Measurements from ENCODE around the gene RUNDC1.

RUNDC1 gene

DNA sequence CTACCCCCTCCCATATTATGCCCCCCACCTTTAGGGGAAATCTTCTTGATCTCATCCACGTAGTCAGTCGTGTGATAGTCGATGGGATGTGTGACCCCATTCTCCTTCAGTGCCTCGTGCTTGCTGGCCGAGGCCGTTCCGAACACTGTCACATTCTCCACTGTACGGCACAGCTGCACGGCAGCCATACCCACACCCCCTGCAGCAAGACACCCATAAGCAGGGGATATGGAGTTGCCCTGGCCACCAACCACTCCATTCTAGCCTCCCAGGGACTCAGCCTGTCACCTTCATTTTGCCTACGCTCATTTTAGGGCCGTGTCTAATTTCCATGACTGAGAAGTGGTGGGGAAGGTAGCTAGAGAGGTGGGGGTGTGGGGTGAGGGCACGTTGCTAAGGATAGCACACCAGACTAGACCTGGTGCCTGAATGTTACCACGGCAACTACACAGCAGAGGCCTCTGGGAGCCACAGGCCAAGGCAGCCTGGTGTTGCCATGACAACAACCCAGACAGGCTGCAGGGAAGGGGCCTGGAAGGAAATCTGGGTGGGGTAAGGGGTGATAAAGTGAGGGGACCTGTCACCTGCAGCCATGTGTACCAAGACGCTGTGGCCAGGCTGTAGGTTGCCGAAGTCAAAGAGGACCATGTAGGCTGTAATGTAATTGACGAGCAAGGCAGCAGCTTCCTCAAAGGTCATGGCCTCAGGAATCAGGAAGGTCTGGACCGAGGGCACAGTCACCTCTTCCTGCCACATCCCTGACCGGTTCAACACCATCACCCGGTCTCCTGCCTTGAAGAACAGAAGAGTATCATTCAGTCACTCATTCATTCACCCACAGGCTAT lies 37.9 kb downstream of the RUNDC1 start:
- TF ChIP-seq TAF1 (IDR thresholded peaks at IDR 0.05; ENCODE audit: borderline replicate concordance, insufficient read depth, low read length) (no peak), POLR2AphosphoS5 (IDR thresholded peaks at IDR 0.05; ENCODE audit: low read depth, low read length) (no peak), FOXP2 (optimal IDR thresholded peaks at IDR 0.05; ENCODE audit: borderline replicate concordance, extremely low read depth, extremely low read length, insufficient read depth) (no peak), SIN3A (IDR thresholded peaks at IDR 0.05; ENCODE audit: borderline replicate concordance, insufficient read depth, low read length) (no peak)
- TF ChIP-seq, protein P1, sequence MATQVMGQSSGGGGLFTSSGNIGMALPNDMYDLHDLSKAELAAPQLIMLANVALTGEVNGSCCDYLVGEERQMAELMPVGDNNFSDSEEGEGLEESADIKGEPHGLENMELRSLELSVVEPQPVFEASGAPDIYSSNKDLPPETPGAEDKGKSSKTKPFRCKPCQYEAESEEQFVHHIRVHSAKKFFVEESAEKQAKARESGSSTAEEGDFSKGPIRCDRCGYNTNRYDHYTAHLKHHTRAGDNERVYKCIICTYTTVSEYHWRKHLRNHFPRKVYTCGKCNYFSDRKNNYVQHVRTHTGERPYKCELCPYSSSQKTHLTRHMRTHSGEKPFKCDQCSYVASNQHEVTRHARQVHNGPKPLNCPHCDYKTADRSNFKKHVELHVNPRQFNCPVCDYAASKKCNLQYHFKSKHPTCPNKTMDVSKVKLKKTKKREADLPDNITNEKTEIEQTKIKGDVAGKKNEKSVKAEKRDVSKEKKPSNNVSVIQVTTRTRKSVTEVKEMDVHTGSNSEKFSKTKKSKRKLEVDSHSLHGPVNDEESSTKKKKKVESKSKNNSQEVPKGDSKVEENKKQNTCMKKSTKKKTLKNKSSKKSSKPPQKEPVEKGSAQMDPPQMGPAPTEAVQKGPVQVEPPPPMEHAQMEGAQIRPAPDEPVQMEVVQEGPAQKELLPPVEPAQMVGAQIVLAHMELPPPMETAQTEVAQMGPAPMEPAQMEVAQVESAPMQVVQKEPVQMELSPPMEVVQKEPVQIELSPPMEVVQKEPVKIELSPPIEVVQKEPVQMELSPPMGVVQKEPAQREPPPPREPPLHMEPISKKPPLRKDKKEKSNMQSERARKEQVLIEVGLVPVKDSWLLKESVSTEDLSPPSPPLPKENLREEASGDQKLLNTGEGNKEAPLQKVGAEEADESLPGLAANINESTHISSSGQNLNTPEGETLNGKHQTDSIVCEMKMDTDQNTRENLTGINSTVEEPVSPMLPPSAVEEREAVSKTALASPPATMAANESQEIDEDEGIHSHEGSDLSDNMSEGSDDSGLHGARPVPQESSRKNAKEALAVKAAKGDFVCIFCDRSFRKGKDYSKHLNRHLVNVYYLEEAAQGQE (IDR thresholded peaks at IDR 0.05; ENCODE audit: insufficient read depth in 1 of 2, low read depth in 2 of 2, low read length in 2 of 2): no peak

DNA sequence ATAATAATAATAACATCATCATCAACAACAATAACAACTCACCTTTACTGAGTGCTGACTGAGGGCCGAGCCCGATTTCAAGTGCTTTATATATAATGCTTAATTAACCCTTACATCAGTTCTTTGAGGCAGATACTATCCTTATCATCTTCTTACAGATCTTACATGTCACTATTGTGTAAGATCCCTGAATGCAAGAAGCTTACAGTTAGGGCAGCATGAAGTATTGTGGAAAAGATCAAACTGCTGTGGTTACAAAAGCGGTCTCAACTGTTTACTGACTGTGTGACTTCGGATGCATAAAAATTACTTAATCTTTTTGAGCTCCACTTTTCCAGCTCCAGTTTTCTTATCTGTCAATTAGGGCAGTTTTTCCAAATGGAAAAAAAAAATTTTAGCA lies 38.6 kb downstream of the RUNDC1 start:
- no peak for TF ChIP-seq POLR2AphosphoS5 (IDR thresholded peaks at IDR 0.05; ENCODE audit: low read depth, low read length)
- TF ChIP-seq, protein P1 (IDR thresholded peaks at IDR 0.05; ENCODE audit: insufficient read depth in 1 of 2, low read depth in 2 of 2, low read length in 2 of 2): no peak
- no peak for TF ChIP-seq FOXP2 (optimal IDR thresholded peaks at IDR 0.05; ENCODE audit: borderline replicate concordance, extremely low read depth, extremely low read length, insufficient read depth)
- TF ChIP-seq TAF1 (IDR thresholded peaks at IDR 0.05; ENCODE audit: borderline replicate concordance, insufficient read depth, low read length): no peak
- no peak for TF ChIP-seq SIN3A (IDR thresholded peaks at IDR 0.05; ENCODE audit: borderline replicate concordance, insufficient read depth, low read length)

DNA sequence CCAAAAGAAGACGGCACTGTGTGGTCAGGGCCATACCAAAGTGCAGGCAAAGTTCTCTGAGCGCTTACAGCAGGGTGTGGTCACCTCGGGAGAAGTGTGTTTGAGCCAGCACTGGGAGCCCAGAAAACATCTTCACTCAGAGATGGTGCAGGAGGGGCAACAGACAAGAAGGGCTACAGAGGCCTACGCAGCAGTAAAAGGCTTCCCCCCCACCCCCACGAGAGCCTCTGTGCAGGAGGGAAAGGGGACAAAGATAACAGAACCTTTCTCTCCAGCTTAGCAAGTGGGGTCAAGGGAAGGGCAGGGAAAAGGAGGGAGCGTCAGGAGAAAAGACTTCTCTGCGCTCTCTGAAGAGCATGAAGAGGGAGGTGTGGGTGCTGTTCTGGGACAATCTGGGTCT lies 39.1 kb downstream of the RUNDC1 start:
- TF ChIP-seq POLR2AphosphoS5 (IDR thresholded peaks at IDR 0.05; ENCODE audit: low read depth, low read length) (no peak), TAF1 (IDR thresholded peaks at IDR 0.05; ENCODE audit: borderline replicate concordance, insufficient read depth, low read length) (no peak), FOXP2 (optimal IDR thresholded peaks at IDR 0.05; ENCODE audit: borderline replicate concordance, extremely low read depth, extremely low read length, insufficient read depth) (no peak)

DNA sequence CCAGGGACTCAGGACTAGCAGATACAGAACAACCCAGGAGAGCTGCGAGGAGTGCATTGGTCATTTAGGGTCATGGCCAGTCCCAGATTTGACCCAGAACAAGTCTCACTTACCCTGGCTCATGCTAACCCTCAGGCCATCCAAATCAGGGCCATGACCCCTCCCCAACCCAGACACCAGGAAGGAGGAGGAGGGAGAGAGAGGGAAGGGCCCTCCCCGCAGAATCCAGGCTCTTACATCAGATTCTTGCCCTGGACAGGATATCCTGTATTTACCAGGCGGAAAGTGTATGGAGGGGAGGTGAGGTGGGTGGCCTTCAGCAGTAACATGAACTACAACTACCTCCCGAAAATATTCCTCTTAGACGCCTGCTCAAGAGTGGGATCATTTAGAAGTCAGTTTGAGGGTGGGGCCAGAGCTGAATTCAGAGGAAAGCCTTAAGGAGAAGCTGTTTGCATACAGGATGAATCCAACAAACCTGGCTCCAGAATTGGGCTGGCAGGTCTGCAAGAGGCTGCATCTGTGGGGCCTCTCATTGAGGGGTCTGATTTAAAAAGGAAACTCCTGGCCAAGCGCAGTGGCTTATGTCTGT lies 39.8 kb downstream of the RUNDC1 start:
- no peak for TF ChIP-seq FOXP2 (optimal IDR thresholded peaks at IDR 0.05; ENCODE audit: borderline replicate concordance, extremely low read depth, extremely low read length, insufficient read depth)

DNA sequence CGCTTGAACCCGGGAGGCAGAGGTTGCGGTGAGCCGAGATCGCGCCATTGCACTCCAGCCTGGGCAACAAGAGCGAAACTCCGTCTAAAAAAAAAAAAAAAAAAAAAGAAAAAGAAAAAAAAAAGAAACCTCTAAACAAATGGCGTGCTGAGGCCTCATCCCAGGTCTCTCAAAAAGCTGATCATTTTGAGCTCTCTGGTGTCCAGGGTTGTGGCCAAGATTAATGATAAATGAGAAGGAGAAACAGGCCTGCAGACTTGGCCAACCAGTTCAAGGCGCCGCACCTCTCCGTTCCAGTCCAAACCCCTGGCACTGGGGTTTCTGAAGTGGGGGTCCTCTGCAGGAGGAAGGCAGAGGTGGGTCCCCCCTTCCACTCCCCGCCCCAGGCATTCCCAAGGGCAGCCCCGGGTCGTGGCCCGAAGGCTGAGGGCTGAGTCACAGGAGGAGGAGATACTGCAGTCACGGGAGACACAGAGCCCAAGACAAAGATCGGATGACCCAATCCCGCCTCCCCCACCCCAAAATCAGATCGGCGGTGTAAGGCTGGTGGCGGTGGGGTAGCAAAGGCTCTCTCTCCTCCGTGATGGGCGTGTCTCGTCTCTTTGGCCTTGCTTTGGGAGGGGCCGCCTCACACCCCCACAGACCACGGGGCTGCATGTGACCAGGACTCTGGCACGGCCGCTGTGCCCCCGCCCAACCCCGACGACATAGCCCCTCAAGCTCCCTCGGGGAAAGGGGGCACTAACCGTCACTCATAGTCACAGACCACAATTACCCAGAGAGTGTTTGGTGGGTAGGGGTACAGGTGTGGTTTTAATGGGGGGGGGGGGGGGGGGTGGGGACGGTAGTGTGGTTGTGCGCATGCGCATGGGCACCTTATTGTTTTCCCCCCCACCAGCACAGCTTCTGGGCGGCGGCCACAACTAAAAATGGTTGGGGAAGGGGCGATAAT lies 40.7 kb downstream of the RUNDC1 start:
- TF ChIP-seq FOXP2 (optimal IDR thresholded peaks at IDR 0.05; ENCODE audit: borderline replicate concordance, extremely low read depth, extremely low read length, insufficient read depth): no peak
- TF ChIP-seq POLR2AphosphoS5 (IDR thresholded peaks at IDR 0.05; ENCODE audit: low read depth, low read length): peak; percentile 21; the same call in 1 of the 2 replicates
- TF ChIP-seq, protein P1 (IDR thresholded peaks at IDR 0.05; ENCODE audit: insufficient read depth in 1 of 2, low read depth in 2 of 2, low read length in 2 of 2): no peak
- TF ChIP-seq TAF1 (IDR thresholded peaks at IDR 0.05; ENCODE audit: borderline replicate concordance, insufficient read depth, low read length): no peak
- TF ChIP-seq SIN3A (IDR thresholded peaks at IDR 0.05; ENCODE audit: borderline replicate concordance, insufficient read depth, low read length): 0 out of 2 replicates have a peak, but pooled peaks have one; percentile 40

Data from PFSK-1 (cell line).